HG02623 (cell line): ENCODE data around the gene OSCP1.
"Not testable (repeated sequence)": the region's sequence is repeated elsewhere in the genome, so short reads cannot be mapped to it uniquely, and the experiment has no call there.

Experiments used
- ATAC-seq: cut with Tn5 transposase; IDR thresholded peaks from one replicate; pipeline ENCODE4 v1.9.1; 2021; ENCODE audit warnings: moderate library complexity; ENCODE audit not compliant: unreplicated experiment

The OSCP1 gene, protein sequence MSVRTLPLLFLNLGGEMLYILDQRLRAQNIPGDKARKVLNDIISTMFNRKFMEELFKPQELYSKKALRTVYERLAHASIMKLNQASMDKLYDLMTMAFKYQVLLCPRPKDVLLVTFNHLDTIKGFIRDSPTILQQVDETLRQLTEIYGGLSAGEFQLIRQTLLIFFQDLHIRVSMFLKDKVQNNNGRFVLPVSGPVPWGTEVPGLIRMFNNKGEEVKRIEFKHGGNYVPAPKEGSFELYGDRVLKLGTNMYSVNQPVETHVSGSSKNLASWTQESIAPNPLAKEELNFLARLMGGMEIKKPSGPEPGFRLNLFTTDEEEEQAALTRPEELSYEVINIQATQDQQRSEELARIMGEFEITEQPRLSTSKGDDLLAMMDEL

GRCh38 chr1:36450270-36450918, at the start of gene OSCP1:
Gene OSCP1 (minus strand): TSS chr1:36450451. CDS start chr1:36450369, 82 bp downstream.
- peak; percentile 99 for ATAC-seq

DNA sequence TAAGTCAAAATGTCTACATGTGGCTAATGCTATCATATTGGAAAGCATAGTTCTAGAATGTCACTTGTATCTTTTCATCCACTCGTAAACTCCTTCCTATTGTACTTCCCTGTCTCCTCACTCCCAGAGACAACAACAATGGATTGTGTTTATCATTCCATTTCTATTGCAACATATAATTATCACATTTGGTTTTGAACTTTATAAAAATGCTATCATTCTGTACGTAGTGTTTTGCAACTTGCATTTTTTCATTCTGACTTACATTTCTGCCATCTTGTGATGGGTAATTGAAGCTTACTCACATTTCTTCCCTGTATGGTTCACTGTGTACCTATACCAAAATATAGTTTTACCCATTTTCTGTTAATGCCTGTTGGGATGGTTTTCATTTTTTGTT, 47.0 kb upstream of the OSCP1 start:
- no peak for ATAC-seq

- no peak for ATAC-seq
Observed at GRCh38 chr1:36494971-36495370, 44.7 kb upstream of the OSCP1 start.

DNA sequence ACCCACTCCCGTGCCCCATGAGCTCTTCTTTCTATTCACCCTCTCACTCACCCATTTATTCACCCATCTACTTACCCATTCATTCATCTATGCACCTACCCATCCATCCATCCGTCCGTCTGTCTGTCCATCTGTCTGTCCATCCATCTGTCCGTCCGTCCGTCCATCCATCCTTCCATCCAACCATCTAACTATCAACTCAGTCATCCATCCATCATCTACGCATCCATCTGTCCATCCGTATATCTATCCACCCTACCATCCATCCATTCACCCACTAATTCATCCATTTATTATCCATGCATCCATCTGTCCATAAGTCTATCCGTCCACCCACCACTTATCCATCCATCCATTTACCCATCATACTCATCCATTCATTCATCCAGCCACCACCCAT, 43.3 kb upstream of the OSCP1 start:
- ATAC-seq: no peak

DNA sequence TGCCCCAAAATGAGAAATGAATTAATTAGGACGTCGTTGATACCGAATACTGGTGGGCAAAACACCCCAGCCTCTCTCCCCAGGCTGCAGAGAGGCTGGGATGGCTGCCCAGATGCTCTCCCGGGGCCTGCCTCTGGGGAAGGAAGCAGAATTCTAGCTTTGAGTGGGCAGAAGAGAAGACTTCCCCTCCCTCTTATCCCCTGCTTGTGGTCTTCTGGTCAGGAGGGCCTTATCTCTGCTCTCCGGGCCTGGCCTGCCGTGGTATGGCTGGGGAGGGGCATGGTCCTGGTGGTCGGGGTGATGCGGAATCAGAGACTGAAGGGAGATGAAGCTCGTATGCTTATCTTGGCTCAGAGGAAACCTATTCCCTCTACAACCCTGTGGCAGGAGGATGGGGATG, 42.2 kb upstream of the OSCP1 start:
- no peak for ATAC-seq

GRCh38 chr1:36489258-36490051, 39.2 kb upstream of the OSCP1 start:
- ATAC-seq: not testable (repeated sequence)

DNA sequence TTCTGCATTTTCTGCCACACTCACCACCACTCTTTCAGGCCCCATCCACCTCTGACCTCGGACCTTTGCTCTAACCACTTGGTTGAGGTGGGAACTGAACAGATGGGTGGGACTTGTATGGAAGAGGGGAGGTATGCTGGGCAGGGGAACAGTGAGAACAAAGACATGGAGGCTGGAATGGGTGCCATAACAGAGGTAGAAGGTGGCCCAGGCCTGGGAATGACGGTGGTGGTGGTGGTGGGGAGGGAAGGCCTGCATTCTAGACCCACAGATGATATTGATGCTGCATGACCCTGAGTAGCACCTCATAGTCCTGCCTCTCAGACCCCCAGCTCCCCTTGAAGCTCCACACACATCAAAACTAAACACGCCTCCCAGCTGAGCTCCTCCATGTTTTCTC, 37.7 kb upstream of the OSCP1 start:
- no peak for ATAC-seq

DNA sequence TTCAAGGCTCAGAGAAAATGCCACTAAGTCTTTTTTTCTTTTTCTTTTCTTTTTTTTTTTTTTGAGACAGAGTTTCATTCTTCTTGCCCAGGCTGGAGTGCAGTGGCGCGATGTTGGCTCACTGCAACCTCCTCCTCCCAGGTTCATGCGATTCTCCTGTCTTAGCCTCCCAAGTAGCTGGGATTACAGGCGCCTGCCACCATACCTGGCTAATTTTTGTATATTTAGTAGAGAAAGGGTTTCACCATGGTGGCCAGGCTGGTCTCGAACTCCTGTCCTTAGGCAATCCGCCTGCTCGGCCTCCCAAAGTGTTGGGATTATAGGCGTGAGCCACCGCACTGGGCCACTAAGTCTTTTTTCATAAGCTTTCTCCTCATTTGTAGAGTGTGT, 37.1 kb upstream of the OSCP1 start:
- not testable (repeated sequence) for ATAC-seq

- ATAC-seq: no peak
Observed at GRCh38 chr1:36486439-36487335, 36.4 kb upstream of the OSCP1 start.

DNA sequence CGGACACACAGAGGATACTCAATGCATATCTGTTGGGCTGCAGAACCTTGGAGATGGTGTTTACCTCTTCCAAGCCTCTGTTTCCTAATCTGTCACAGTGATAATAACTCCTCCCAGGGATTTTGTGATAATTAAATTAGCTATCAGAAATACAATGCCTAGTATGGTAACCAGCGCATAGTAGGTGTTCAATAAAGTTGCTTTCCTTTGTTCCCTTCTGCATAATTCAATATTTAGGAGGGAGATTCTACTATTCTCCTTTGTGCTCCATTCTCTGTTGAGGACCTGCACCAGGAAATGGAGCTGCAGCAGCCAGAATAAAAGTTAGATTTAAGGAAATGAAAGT, 35.8 kb upstream of the OSCP1 start:
- ATAC-seq: no peak

- no peak for ATAC-seq
Observed at GRCh38 chr1:36484099-36484498, 33.8 kb upstream of the OSCP1 start.

- ATAC-seq: no peak
Observed at GRCh38 chr1:36482724-36483388, 32.6 kb upstream of the OSCP1 start, which contains the start of gene CSF3R. Gene CSF3R (minus strand): TSS chr1:36482913. CDS start chr1:36479496, 3,417 bp downstream.

GRCh38 chr1:36481771-36482723, 31.8 kb upstream of the OSCP1 start:
- no peak for ATAC-seq

GRCh38 chr1:36481091-36481490, 30.8 kb upstream of the OSCP1 start:
- no peak for ATAC-seq

DNA sequence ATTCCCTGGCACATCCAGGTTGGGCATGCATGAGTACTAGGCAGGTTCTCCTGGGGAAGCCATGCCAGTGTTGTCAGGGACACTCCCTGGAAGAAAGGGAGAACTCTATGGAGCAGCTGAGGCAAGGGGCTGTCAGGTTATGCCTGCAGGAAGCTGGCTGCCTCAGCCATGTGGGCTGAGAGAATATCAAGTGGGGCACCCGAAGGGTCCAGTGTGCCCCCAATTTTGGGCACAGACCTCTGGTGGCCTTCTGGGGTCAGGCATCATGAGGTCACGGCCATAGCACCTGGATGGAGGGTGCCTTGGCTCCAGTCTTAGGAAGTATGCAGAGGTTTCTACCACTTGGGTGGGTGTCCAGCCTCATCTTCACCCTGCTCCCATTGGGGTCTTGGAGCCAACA, 29.9 kb upstream of the OSCP1 start:
- ATAC-seq: no peak

DNA sequence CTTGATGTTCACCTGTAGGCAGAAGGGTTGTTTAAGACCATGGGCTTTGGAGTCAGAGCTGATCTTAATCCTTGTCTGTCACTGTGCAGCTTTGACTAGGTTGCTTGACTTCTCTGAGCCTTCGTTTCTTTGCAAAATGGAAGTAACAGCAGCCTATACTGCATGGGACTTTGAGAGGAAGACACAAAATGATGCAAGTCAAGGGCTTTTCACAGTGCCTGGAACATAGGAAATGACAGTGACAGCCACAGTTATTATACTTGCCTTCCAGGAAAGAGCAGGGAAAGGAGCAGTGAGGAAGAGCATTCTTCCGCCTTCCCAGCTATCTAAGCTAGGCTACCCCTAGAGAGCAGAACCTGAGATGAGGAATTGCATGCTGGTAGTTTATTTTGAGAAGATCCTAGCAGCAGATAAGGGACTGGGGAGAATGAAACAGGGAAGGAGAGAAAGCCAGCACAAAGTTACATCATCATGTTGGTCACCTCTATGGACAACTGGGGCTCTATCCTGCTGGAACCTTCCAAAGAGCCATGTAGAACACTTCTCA, 29.3 kb upstream of the OSCP1 start:
- no peak for ATAC-seq

GRCh38 chr1:36477615-36478014, 27.4 kb upstream of the OSCP1 start:
- ATAC-seq: not testable (repeated sequence)

- no peak for ATAC-seq
Observed at GRCh38 chr1:36476945-36477344, 26.7 kb upstream of the OSCP1 start.
